H1 (cell line): ENCODE data around the gene TSC22D4. TPM values are rescaled to one million over a fixed set of nuclear protein-coding genes. Genes with fewer than 3 reads are reported as not detected.
A peak's percentile ranks its signal among the peaks of the same experiment; 100 is the strongest.

Experiments used
- CTCF ChIA-PET: fragments of 300-600 bp; sonication (Branson Sonifier 250); formaldehyde crosslinking; loops from one replicate; lab custom pipeline; 2021; ENCODE audit not compliant: partially characterized antibody; lab: Charles Lee
- POLR2A ChIA-PET: fragments of 300-600 bp; sonication (Branson Sonifier 250); formaldehyde crosslinking; loops from one replicate; lab custom pipeline; 2021; ENCODE audit warnings: inconsistent platforms; ENCODE audit not compliant: partially characterized antibody; lab: Charles Lee
- DNase-seq, 2 experiments: peaks; one replicate each; pipeline versions ENCODE4 v3.0.0 to v3.0.0-alpha.2; 2010 to 2022; ENCODE audit warnings: low spot score in 2 of 2, low read depth in 1 of 2, mixed read lengths in 1 of 2
- FAIRE-seq: peaks from 2 replicates; lab custom pipeline; 2011; peaks lifted over from hg19 to GRCh38; lab: Jason Lieb, UNC
- H2AFZ ChIP-seq: 2 replicates; pipeline ENCODE4 v1.8.1; 2012; ENCODE audit warnings: low read length, inconsistent platforms
- H2AK5ac ChIP-seq: 2 replicates; pipeline ENCODE4 v1.6.1; 2013; ENCODE audit warnings: low read depth, low read length
- H2BK120ac ChIP-seq: replicated peaks from 2 replicates; pipeline ENCODE3; 2013; ENCODE audit warnings: low read depth, low read length, inconsistent platforms
- H2BK12ac ChIP-seq: 2 replicates; pipeline ENCODE4 v1.6.1; 2013; ENCODE audit warnings: low read depth, low read length
- H2BK15ac ChIP-seq: 2 replicates; pipeline ENCODE4 v1.6.1; 2013; ENCODE audit warnings: low read length
- H2BK20ac ChIP-seq: 2 replicates; pipeline ENCODE4 v1.6.1; 2013; ENCODE audit warnings: low read length
- H2BK5ac ChIP-seq: 2 replicates; pipeline ENCODE4 v1.6.1; 2013; ENCODE audit warnings: low read depth, low read length
- H3K14ac ChIP-seq: 2 replicates; pipeline ENCODE4 v1.6.1; 2013; ENCODE audit warnings: inconsistent platforms; ENCODE audit not compliant: insufficient read length
- H3K18ac ChIP-seq: 2 replicates; pipeline ENCODE4 v1.6.1; 2013; ENCODE audit warnings: low read length; ENCODE audit errors: extremely low read depth
- H3K23ac ChIP-seq: 2 replicates; pipeline ENCODE4 v1.6.1; 2013; ENCODE audit warnings: inconsistent platforms; ENCODE audit not compliant: insufficient read length
- H3K23me2 ChIP-seq: 2 replicates; pipeline ENCODE4 v1.6.1; 2013; ENCODE audit warnings: low read depth, low read length
- H3K27ac ChIP-seq: 2 replicates; pipeline ENCODE4 v1.6.1; 2011; ENCODE audit warnings: low read depth, low read length, inconsistent platforms
- H3K27me3 ChIP-seq, 4 experiments: replicated peaks in 1 of 4; 1 replicate in 1 of 4; 2 replicates in 3 of 4; pipeline versions ENCODE4 v1.6.1 to v1.8.1; 2011 to 2013; ENCODE audit warnings: low read length in 3 of 4, mild to moderate bottlenecking in 3 of 4, inconsistent platforms in 2 of 4, mixed read lengths in 2 of 4, moderate library complexity in 1 of 4; ENCODE audit not compliant: control insufficient read depth in 3 of 4, insufficient read depth in 3 of 4; ENCODE audit errors: extremely low read depth in 1 of 4
- H3K36me3 ChIP-seq, 4 experiments: 2 replicates each; pipeline versions ENCODE4 v1.6.1 to v1.8.1; 2011 to 2013; ENCODE audit warnings: mild to moderate bottlenecking in 4 of 4, low read length in 3 of 4, moderate library complexity in 2 of 4, control low read depth in 1 of 4, inconsistent platforms in 1 of 4; ENCODE audit not compliant: insufficient read depth in 4 of 4, control insufficient read depth in 2 of 4
- H3K4ac ChIP-seq: replicated peaks from 2 replicates; pipeline ENCODE3; 2013; ENCODE audit warnings: low read length, low read depth, mixed read lengths, inconsistent platforms; ENCODE audit not compliant: insufficient read length
- H3K4me1 ChIP-seq, 4 experiments: replicated peaks in 1 of 4; 1 replicate in 1 of 4; 2 replicates in 3 of 4; pipeline versions ENCODE4 v1.6.1 to v1.8.1; 2011 to 2013; ENCODE audit warnings: low read length in 3 of 4, inconsistent platforms in 2 of 4, mixed read lengths in 1 of 4; ENCODE audit not compliant: insufficient read depth in 4 of 4, control insufficient read depth in 3 of 4
- H3K4me2 ChIP-seq, 2 experiments: 2 replicates each; pipeline versions ENCODE4 v1.6.1 to v1.8.1; 2011 to 2013; ENCODE audit warnings: low read depth in 2 of 2, low read length in 2 of 2, control low read depth in 1 of 2, inconsistent platforms in 1 of 2, mild to moderate bottlenecking in 1 of 2; ENCODE audit not compliant: insufficient read depth in 1 of 2
- H3K4me3 ChIP-seq, 4 experiments: fragments of 200-600, 300-600 bp in 1 of 4; sonication (generic), shearing (Covaris generic), sonication (Bioruptor Twin) in 1 of 4; 2 replicates each; pipeline versions ENCODE4 v1.5.1 to v1.8.1; 2011 to 2016; ENCODE audit warnings: low read length in 4 of 4, low read depth in 3 of 4, control low read depth in 2 of 4, inconsistent platforms in 2 of 4, mild to moderate bottlenecking in 2 of 4, mixed read lengths in 1 of 4, moderate library complexity in 1 of 4; ENCODE audit not compliant: insufficient read depth in 2 of 4; ENCODE audit errors: extremely low read depth in 1 of 4
- H3K56ac ChIP-seq: replicated peaks from 2 replicates; pipeline ENCODE3; 2013; ENCODE audit warnings: low read depth, mild to moderate bottlenecking, mixed read lengths, low read length, inconsistent platforms; ENCODE audit not compliant: insufficient read length
- H3K79me1 ChIP-seq: 2 replicates; pipeline ENCODE4 v1.6.1; 2013; ENCODE audit warnings: low read depth, low read length, control low read depth
- H3K79me2 ChIP-seq, 2 experiments: 2 replicates each; pipeline versions ENCODE4 v1.6.1 to v1.8.1; 2012 to 2013; ENCODE audit warnings: low read length in 2 of 2, mild to moderate bottlenecking in 2 of 2, inconsistent platforms in 1 of 2; ENCODE audit not compliant: insufficient read depth in 2 of 2, control insufficient read depth in 1 of 2
- H3K9ac ChIP-seq, 4 experiments: replicated peaks in 1 of 4; 1 replicate in 1 of 4; 2 replicates in 3 of 4; pipeline versions ENCODE4 v1.6.1 to v1.8.1; 2011 to 2013; ENCODE audit warnings: low read depth in 3 of 4, low read length in 3 of 4, control low read depth in 2 of 4, mild to moderate bottlenecking in 2 of 4, moderate library complexity in 2 of 4, inconsistent platforms in 1 of 4; ENCODE audit errors: extremely low read depth in 1 of 4
- H3K9me3 ChIP-seq, 2 experiments: 2 replicates each; pipeline versions ENCODE4 v1.6.1 to v1.8.1; 2012 to 2013; ENCODE audit warnings: mild to moderate bottlenecking in 2 of 2, moderate library complexity in 2 of 2, control low read depth in 1 of 2, inconsistent platforms in 1 of 2, low read depth in 1 of 2, low read length in 1 of 2, mixed read lengths in 1 of 2; ENCODE audit not compliant: insufficient read depth in 2 of 2
- H4K20me1 ChIP-seq, 2 experiments: replicated peaks in 1 of 2; 2 replicates each; pipeline versions ENCODE3 to v1.8.1; 2011 to 2013; ENCODE audit warnings: inconsistent platforms in 2 of 2, low read length in 2 of 2, mild to moderate bottlenecking in 1 of 2; ENCODE audit not compliant: insufficient read depth in 2 of 2, control insufficient read depth in 1 of 2
- H4K5ac ChIP-seq: 2 replicates; pipeline ENCODE4 v1.6.1; 2013; ENCODE audit warnings: low read length, low read depth, mixed read lengths, inconsistent platforms; ENCODE audit not compliant: insufficient read length
- H4K8ac ChIP-seq: 2 replicates; pipeline ENCODE4 v1.8.0; 2013; ENCODE audit warnings: mild to moderate bottlenecking, moderate library complexity, low read length, inconsistent platforms; ENCODE audit not compliant: insufficient read depth; ENCODE audit errors: extremely low read depth
- H4K91ac ChIP-seq: replicated peaks from 2 replicates; pipeline ENCODE3; 2013; ENCODE audit warnings: low read length, mixed read lengths, inconsistent platforms; ENCODE audit not compliant: insufficient read length
- BCL11A ChIP-seq, 2 experiments: IDR thresholded peaks; one replicate each; pipeline ENCODE4 v1.6.1; 2011; ENCODE audit warnings: low read depth in 2 of 2, low read length in 2 of 2, mild to moderate bottlenecking in 2 of 2
- KDM4A ChIP-seq: IDR thresholded peaks from one replicate; pipeline ENCODE4 v1.7.1; 2012; ENCODE audit warnings: low read depth, mild to moderate bottlenecking, moderate library complexity, low read length, inconsistent platforms; ENCODE audit not compliant: severe bottlenecking
- YY1 ChIP-seq: IDR thresholded peaks from 2 replicates; pipeline ENCODE4 v1.6.1; 2011; ENCODE audit warnings: low read depth, mild to moderate bottlenecking, low read length
- WGBS, 2 experiments: shearing (Covaris generic) in 1 of 2; methylation state at CpG; one replicate each; pipeline versions ENCODE4 v1.1.6 to v1.1.7; 2013 to 2015; ENCODE audit warnings: low lambda C conversion rate in 2 of 2, mixed read lengths in 2 of 2, inconsistent platforms in 1 of 2, low coverage in 1 of 2, missing lambda C conversion rate in 1 of 2; ENCODE audit not compliant: insufficient replicate concordance in 2 of 2, insufficient coverage in 1 of 2, insufficient read length in 1 of 2; ENCODE audit errors: extremely low coverage in 1 of 2, missing lambda C conversion rate in 1 of 2; 5-methylcytosine and 5-hydroxymethylcytosine counted together
- polyA plus RNA-seq, 7 experiments: library from polyadenylated mRNA; depleted of rRNA in 3 of 7; stranded (reverse) in 5 of 7; unstranded in 2 of 7; fragments of >200 nt in 5 of 7; fragments of 200-250 nt in 2 of 7; gene quantifications; 1 replicate in 5 of 7; 2 replicates in 1 of 7; 4 replicates in 1 of 7; pipeline versions ENCODE4 v1.2.1 to v1.2.3, GENCODE V29; 2011 to 2013; ENCODE audit warnings: missing spikeins in 2 of 7, mixed read lengths in 2 of 7
- total RNA-seq: library from RNA; stranded (reverse); fragmentation: NEBNext Ultra II Directional; extraction: Animal tissue kit (Norgen Biotek cat#: 25700); gene quantifications from 2 replicates; pipeline ENCODE4 v1.2.1, GENCODE V29; 2021

Gene TSC22D4
- total and polyA plus RNA-seq, 2 of the 8 experiments (the other 6 are each of a cell fraction or from before 2014, with no cell fraction given) = 13.2 to 20.3 TPM

DNA sequence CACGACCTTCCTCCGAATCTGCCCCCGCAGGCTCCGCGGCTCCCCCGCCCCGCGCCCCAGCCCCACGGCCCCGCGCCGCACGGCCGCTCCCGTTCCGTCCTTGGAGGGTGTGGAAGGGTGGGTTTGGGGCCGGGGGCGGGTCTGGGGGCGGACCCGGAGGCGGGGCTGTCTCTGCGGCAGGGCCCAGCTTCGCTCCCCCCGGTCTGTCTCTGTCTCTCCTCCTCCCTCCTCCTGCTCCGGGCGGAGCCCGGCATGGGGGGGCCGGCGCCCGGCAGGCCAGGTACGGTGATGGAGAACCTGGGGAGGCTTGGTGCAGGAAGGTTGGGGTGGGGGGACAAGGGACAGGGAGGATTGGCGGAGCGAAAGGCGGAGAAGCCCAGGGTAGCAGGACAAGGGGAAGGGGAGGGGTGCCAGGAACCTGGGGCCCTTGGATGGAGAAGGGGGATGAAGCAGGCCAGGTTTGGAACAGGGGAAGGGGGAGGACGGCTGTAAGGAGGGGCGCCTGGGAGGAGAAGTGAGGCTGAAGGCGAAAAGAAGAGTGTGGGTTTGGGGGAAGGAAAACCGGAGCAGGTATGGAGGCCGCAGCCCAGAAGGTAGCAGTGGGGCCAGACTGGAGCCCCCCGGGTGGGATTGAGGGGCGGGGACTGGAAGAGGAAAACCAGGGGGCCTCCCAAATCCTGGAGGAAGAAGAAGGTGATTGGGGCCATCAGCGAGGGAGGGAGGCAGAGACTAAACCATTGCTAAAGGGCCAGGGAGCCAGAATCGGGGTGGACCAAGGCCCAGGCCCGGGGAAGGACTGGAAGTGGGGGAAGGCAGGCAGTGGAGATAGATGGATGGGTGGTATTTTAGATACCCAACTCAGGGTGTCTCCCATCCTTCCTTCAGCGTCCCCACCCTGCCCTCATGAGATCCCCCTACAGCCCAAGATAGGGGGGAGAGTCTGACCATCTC, 5.0 kb upstream of the TSC22D4 start, which contains the start of gene NYAP1:
Gene NYAP1 (plus strand): TSS at position 206 of the 951 bp plus-strand sequence. CDS start 1,385 bp downstream, outside the sequence.
- TF ChIP-seq KDM4A (peak; percentile 47), BCL11A (IDR thresholded peaks at IDR 0.05; ENCODE audit: low read depth in 2 of 2, low read length in 2 of 2) (no peak), YY1 (no peak)
- TF ChIP-seq, all 59 proteins: peak for 1
- Histone ChIP-seq H3K23ac (no peak within 1 kb of the TSS), H3K23me2 (peaks cover 8% of the 10 kb centered on the region; the same call in 1 of the 2 replicates), H3K18ac (peak within 1 kb of the TSS; percentile 83), H3K79me2 (no peaks in the 10 kb centered on the region; a peak in 1 of 4 replicates), H2BK120ac (no peak within 1 kb of the TSS), H2BK15ac (0 out of 2 replicates have a peak within 1 kb of the TSS, but pooled peaks have one; percentile 25), H3K56ac (no peak within 1 kb of the TSS), H2BK20ac (0 out of 2 replicates have a peak within 1 kb of the TSS, but pooled peaks have one; percentile 6), H2AFZ (0 out of 2 replicates have a peak within 1 kb of the TSS, but pooled peaks have one; percentile 1), H2BK5ac (no peak within 1 kb of the TSS; the same call in 1 of the 2 replicates), H3K4ac (peak within 1 kb of the TSS; percentile 69), H2BK12ac (no peak within 1 kb of the TSS), H4K91ac (peak within 1 kb of the TSS; percentile 39), H3K27me3 (no peaks in the 10 kb centered on the region), H3K9ac (peak within 1 kb of the TSS in 2 of 4 experiments; percentile 20 to 51; a peak in 5 of 7 replicates), H4K8ac (peak within 1 kb of the TSS; percentile 31; the same call in 1 of the 2 replicates), H3K4me1 (peaks cover 0 to 10% (median 6%) of the 10 kb centered on the region in 4 experiments; a peak in 5 of 7 replicates), H3K4me3 (peak within 1 kb of the TSS; percentile 68 to 80 (median 72)), H3K36me3 (peaks cover 0 to 9% (median 0%) of the 10 kb centered on the region in 4 experiments; a peak in 2 of 8 replicates), H3K27ac (no peak within 1 kb of the TSS), H4K5ac (peak within 1 kb of the TSS; percentile 18), H3K9me3 (no peaks in the 10 kb centered on the region), H3K79me1 (no peaks in the 10 kb centered on the region), H2AK5ac (no peak within 1 kb of the TSS), H3K14ac (no peak within 1 kb of the TSS), H3K4me2 (peak within 1 kb of the TSS; percentile 82 to 84), H4K20me1 (peaks cover 0 to under 1% of the 10 kb centered on the region in 2 experiments)
- FAIRE-seq (no peak), DNase-seq (peak in 1 of 2 experiments; percentile 85)
- ChIA-PET POLR2A (interaction anchor here (0.6 to 1.7 kb wide), 3 partner anchors 9 to 119 kb away, joined by 3 to 5 read pairs (median 4); no protein-coding TSS in a partner anchor), CTCF (interaction anchor here (1.0 to 11.3 kb wide), 11 partner anchors 9 to 85 kb away, joined by 3 to 152 read pairs (median 6); partner anchors contain the start of gene SPACDR)
- 14% methylated on average over 13 of the region's 45 CpGs; no CpG with 5 or more reads in 1 of the 2 experiments for WGBS, 2 experiments
